WTC11 (cell line): Measurements from ENCODE around the gene BNIP2.

Source experiments
- E2F4 ChIP-seq: sonication (generic); formaldehyde crosslinking; IDR thresholded peaks from 2 replicates; pipeline ENCODE4 v1.8.1; 2022; ENCODE audit warnings: low read depth, mild to moderate bottlenecking, moderate library complexity, missing genetic modification reagents, borderline replicate concordance
- ESRRA ChIP-seq: sonication (generic); formaldehyde crosslinking; IDR thresholded peaks from 2 replicates; pipeline ENCODE4 v1.8.1; 2022; ENCODE audit warnings: mild to moderate bottlenecking, missing genetic modification reagents, borderline replicate concordance
- ZNF263 ChIP-seq: sonication (generic); formaldehyde crosslinking; IDR thresholded peaks from 2 replicates; pipeline ENCODE4 v1.8.1; 2022; ENCODE audit warnings: low read depth, mild to moderate bottlenecking, moderate library complexity, missing genetic modification reagents

- TF ChIP-seq E2F4 (CRISPR knock-in tag) (no peak), ESRRA (CRISPR knock-in tag) (no peak), ZNF263 (CRISPR knock-in tag) (no peak)
These were observed 2.2 kb upstream of the BNIP2 start for GRCh38 chr15:59691194-59691805.
